A549 (cell line): ENCODE results near the gene PATL2. TPM values are rescaled to one million over a fixed set of nuclear protein-coding genes. Genes with fewer than 3 reads are reported as not detected.

ENCODE experiments used
- ATAC-seq, 2 experiments: fragments of 200-7000 bp in 1 of 2; fragments of >200 bp in 1 of 2; cut with Nextera tagmentation in 1 of 2; cut with Tn5 transposase in 1 of 2; 3 replicates each; pipeline versions ENCODE4 v1.8.0 to v1.9.1; 2018 to 2020; ENCODE audit warnings: mild to moderate bottlenecking in 1 of 2, moderate library complexity in 1 of 2
- CTCF ChIA-PET: fragments of 300-600 bp; sonication (Branson Sonifier 250); formaldehyde crosslinking; extraction: SDS; loops from one replicate; lab custom pipeline; 2021; ENCODE audit warnings: antibody characterized with exemption, inconsistent platforms; lab: Yijun Ruan, JAX
- POLR2A ChIA-PET: fragments of 350-600 bp; formaldehyde crosslinking; extraction: SDS; loops from one replicate; lab custom pipeline; 2021; ENCODE audit warnings: antibody characterized with exemption, inconsistent platforms; lab: Yijun Ruan, JAX
- DNase-seq, 2 experiments: peaks; one replicate each; pipeline versions ENCODE4 v3.0.0 to v3.0.0-alpha.2; 2011 to 2016; ENCODE audit warnings: low read depth in 1 of 2, low spot score in 1 of 2
- FAIRE-seq: peaks from 2 replicates; lab custom pipeline; 2011; peaks lifted over from hg19 to GRCh38; lab: Jason Lieb, UNC
- H3K27ac ChIP-seq, 2 experiments: fragments of >200 bp; sonication (Bioruptor Twin); formaldehyde crosslinking; 3 replicates each; pipeline ENCODE4 v1.5.1; 2016 to 2017
- H3K4me1 ChIP-seq: fragments of >200 bp; sonication (Bioruptor Twin); formaldehyde crosslinking; 3 replicates; pipeline ENCODE4 v1.6.1; 2016
- H3K4me2 ChIP-seq: fragments of >200 bp; sonication (Bioruptor Twin); formaldehyde crosslinking; 3 replicates; pipeline ENCODE4 v1.6.1; 2016
- H3K4me3 ChIP-seq: fragments of >200 bp; sonication (Bioruptor Twin); formaldehyde crosslinking; 3 replicates; pipeline ENCODE4 v1.5.1; 2016
- H3K9me3 ChIP-seq: fragments of >200 bp; sonication (Bioruptor Twin); formaldehyde crosslinking; 3 replicates; pipeline ENCODE4 v1.6.1; 2016
- BCL3 ChIP-seq: fragments of >200 bp; sonication (Bioruptor Twin); formaldehyde crosslinking; IDR thresholded peaks from 3 replicates; pipeline ENCODE4 v1.6.1; 2016
- CHD2 ChIP-seq: fragments of 150-350 bp; IDR thresholded peaks from 2 replicates; pipeline ENCODE4 v1.6.1; 2014; ENCODE audit warnings: low read length; ENCODE audit not compliant: partially characterized antibody
- CHD4 ChIP-seq: fragments of 200-600 bp; sonication (generic); IDR thresholded peaks from 2 replicates; pipeline ENCODE4 v1.6.1; 2016; ENCODE audit warnings: antibody characterized with exemption, mild to moderate bottlenecking, borderline replicate concordance
- EHF ChIP-seq: fragments of 250-450 bp; sonication (Bioruptor Pico); IDR thresholded peaks from 2 replicates; pipeline ENCODE4 v1.5.0; 2020; ENCODE audit warnings: mild to moderate bottlenecking
- ESRRA ChIP-seq: fragments of 150-350 bp; IDR thresholded peaks from 2 replicates; pipeline ENCODE4 v1.6.1; 2014; ENCODE audit warnings: mild to moderate bottlenecking, low read length, borderline replicate concordance
- FOSB ChIP-seq: fragments of 250-450 bp; sonication (Bioruptor Pico); IDR thresholded peaks from 2 replicates; pipeline ENCODE4 v1.5.0; 2020; ENCODE audit warnings: mild to moderate bottlenecking, moderate library complexity
- FOSL2 ChIP-seq, 2 experiments: fragments of 450-650 bp in 1 of 2; fragments of >200 bp in 1 of 2; sonication (Bioruptor Twin) in 1 of 2; formaldehyde crosslinking; IDR thresholded peaks; 2 replicates each; pipeline versions ENCODE4 v1.5.0 to v1.6.1; 2016 to 2020; ENCODE audit warnings: mild to moderate bottlenecking in 1 of 2, moderate library complexity in 1 of 2
- HDAC2 ChIP-seq: fragments of 200-600 bp; sonication (generic); IDR thresholded peaks from 2 replicates; pipeline ENCODE4 v1.6.1; 2016
- HMGXB4 ChIP-seq: fragments of 250-450 bp; sonication (Bioruptor Pico); IDR thresholded peaks from 2 replicates; pipeline ENCODE4 v1.5.0; 2021; ENCODE audit warnings: mild to moderate bottlenecking, moderate library complexity, borderline replicate concordance
- HOXA7 ChIP-seq: fragments of 250-450 bp; sonication (Bioruptor Pico); IDR thresholded peaks from 2 replicates; pipeline ENCODE4 v1.5.0; 2020; ENCODE audit warnings: mild to moderate bottlenecking, moderate library complexity
- HOXB5 ChIP-seq: fragments of 250-450 bp; sonication (Bioruptor Pico); IDR thresholded peaks from 2 replicates; pipeline ENCODE4 v1.5.0; 2020; ENCODE audit warnings: mild to moderate bottlenecking, moderate library complexity
- JUN ChIP-seq, 2 experiments: fragments of >200 bp; sonication (Bioruptor Twin); formaldehyde crosslinking; IDR thresholded peaks; 2 replicates in 1 of 2; 3 replicates in 1 of 2; pipeline ENCODE4 v1.6.1; 2016 to 2017
- JUNB ChIP-seq: fragments of >200 bp; sonication (Bioruptor Twin); formaldehyde crosslinking; IDR thresholded peaks from 2 replicates; pipeline ENCODE4 v1.6.1; 2016
- MAFK ChIP-seq: fragments of 450-650 bp; IDR thresholded peaks from 2 replicates; pipeline ENCODE4 v1.6.1; 2014; ENCODE audit not compliant: partially characterized antibody
- MAX ChIP-seq: IDR thresholded peaks from 2 replicates; pipeline ENCODE4 v1.6.1; 2012
- MAZ ChIP-seq: fragments of 150-350 bp; IDR thresholded peaks from 2 replicates; pipeline ENCODE4 v1.6.1; 2014; ENCODE audit warnings: antibody characterized with exemption, low read depth, low read length, borderline replicate concordance
- MYC ChIP-seq: IDR thresholded peaks from 2 replicates; pipeline ENCODE4 v1.6.1; 2012; ENCODE audit warnings: mild to moderate bottlenecking, inconsistent platforms, low read length, improper control_type of control experiment, borderline replicate concordance
- NR3C1 ChIP-seq: fragments of >200 bp; sonication (Bioruptor Twin); formaldehyde crosslinking; IDR thresholded peaks from 3 replicates; pipeline ENCODE4 v1.6.1; 2017
- PBX3 ChIP-seq: IDR thresholded peaks from 2 replicates; pipeline ENCODE4 v1.6.1; 2012
- PHF8 ChIP-seq: fragments of 200-600 bp; sonication (generic); IDR thresholded peaks from 2 replicates; pipeline ENCODE4 v1.6.1; 2016; ENCODE audit warnings: low read depth, mild to moderate bottlenecking, antibody characterized with exemption, moderate library complexity, borderline replicate concordance
- POLR2A ChIP-seq: IDR thresholded peaks from 2 replicates; pipeline ENCODE4 v1.6.1; 2012; ENCODE audit warnings: mild to moderate bottlenecking, low read length
- RARB ChIP-seq: fragments of 250-450 bp; sonication (Bioruptor Pico); IDR thresholded peaks from 2 replicates; pipeline ENCODE4 v1.8.0; 2021; ENCODE audit warnings: mild to moderate bottlenecking, moderate library complexity
- RFX5 ChIP-seq: fragments of 450-650 bp; IDR thresholded peaks from 2 replicates; pipeline ENCODE4 v1.7.1; 2014; ENCODE audit warnings: antibody characterized with exemption, mild to moderate bottlenecking, moderate library complexity
- TFCP2L1 ChIP-seq: fragments of 250-450 bp; sonication (Bioruptor Pico); IDR thresholded peaks from 2 replicates; pipeline ENCODE4 v1.5.0; 2021; ENCODE audit warnings: mild to moderate bottlenecking
- TP53 ChIP-seq: fragments of 250-450 bp; sonication (Bioruptor Pico); IDR thresholded peaks from 2 replicates; pipeline ENCODE4 v1.5.0; 2021; ENCODE audit warnings: mild to moderate bottlenecking, moderate library complexity
- ZC3H11A ChIP-seq: fragments of 450-650 bp; IDR thresholded peaks from 2 replicates; pipeline ENCODE4 v1.6.1; 2014; ENCODE audit warnings: antibody characterized with exemption, mild to moderate bottlenecking
- WGBS: methylation state at CpG from one replicate; pipeline ENCODE4 v1.1.6; 2017; ENCODE audit errors: missing lambda C conversion rate; 5-methylcytosine and 5-hydroxymethylcytosine counted together
- polyA plus RNA-seq, 4 experiments: library from polyadenylated mRNA; depleted of rRNA in 3 of 4; stranded (reverse); fragments of >200 nt; fragmentation: RNase III in 1 of 4; extraction: RNeasy Plus Mini Kit Qiagen cat#74134 plus additional on column Dnase treatment in 1 of 4; gene quantifications; 2 replicates in 3 of 4; 3 replicates in 1 of 4; pipeline ENCODE4 v1.2.3, GENCODE V29; 2011 to 2017

The PATL2 gene
- polyA plus RNA-seq, 2 of the 4 experiments (the other 2 are of a cell fraction): 0.12 to 0.26 TPM

GRCh38 chr15:44726568-44727484 is 15.7 kb upstream of the PATL2 start:
- peaks cover 33% of the 10 kb centered on the region for H3K4me1 ChIP-seq
- FAIRE-seq: no peak
- peak; percentile 35 to 78 for DNase-seq

GRCh38 chr15:44726136-44726535 is 15.0 kb upstream of the PATL2 start:
- Histone ChIP-seq H3K4me3 (no peak overlapping the region), H3K27ac (peak overlapping the region; percentile 83 to 93), H3K9me3 (no peaks in the 10 kb centered on the region), H3K4me2 (peak overlapping the region; percentile 71), H3K4me1 (peaks cover 33% of the 10 kb centered on the region)
- no peak for TF ChIP-seq RFX5
- no peak for TF ChIP-seq PBX3
- no peak for TF ChIP-seq HDAC2
- no peak for TF ChIP-seq MAX
- TF ChIP-seq ZC3H11A: no peak
- TF ChIP-seq HMGXB4 (CRISPR knock-in tag): no peak
- TF ChIP-seq HOXB5 (CRISPR knock-in tag): no peak
- no peak for TF ChIP-seq JUNB
- no peak for TF ChIP-seq MYC
- no peak for TF ChIP-seq MAZ
- TF ChIP-seq PHF8: no peak
- TF ChIP-seq MAFK: no peak
- no peak for TF ChIP-seq CHD2
- no peak for TF ChIP-seq EHF (CRISPR knock-in tag)
- TF ChIP-seq NR3C1: no peak
- no peak for DNase-seq
- no peak for FAIRE-seq
- WGBS: 79% methylated on average over 7 of the region's 7 CpGs
- no peak for ATAC-seq
- ChIA-PET CTCF (interaction anchor here (0.7 to 2.2 kb wide), 6 partner anchors 9 to 63 kb away, joined by 3 to 9 read pairs (median 4); partner anchors contain the start of genes SPG11 and TRIM69), POLR2A (interaction anchor here (1.2 to 3.7 kb wide), 4 partner anchors 10 to 63 kb away, joined by 3 to 81 read pairs (median 14); partner anchors contain the start of genes B2M, PATL2, SPG11 and TRIM69)

More at GRCh38 chr15:44726568-44727484, 15.7 kb upstream of the PATL2 start:
- ChIA-PET CTCF (interaction anchor here (0.6 to 2.2 kb wide), 8 partner anchors 9 to 477 kb away, joined by 3 to 9 read pairs (median 4); partner anchors contain the start of genes SPG11 and TRIM69), POLR2A (interaction anchor here (0.6 to 3.7 kb wide), 5 partner anchors 10 to 64 kb away, joined by 3 to 81 read pairs (median 11); partner anchors contain the start of genes B2M, PATL2, SPG11 and TRIM69)
- H3K27ac ChIP-seq: peak overlapping the region; percentile 83 to 93
- peak overlapping the region; percentile 71 for H3K4me2 ChIP-seq
- H3K4me3 ChIP-seq: no peak overlapping the region
- no peaks in the 10 kb centered on the region for H3K9me3 ChIP-seq
- TF ChIP-seq FOSL2 (IDR thresholded peaks at IDR 0.05): peak; percentile 23; the same call in 1 of the 2 replicates
- TF ChIP-seq FOSL2 (CRISPR knock-in tag; IDR thresholded peaks at IDR 0.05): peak; percentile 71
- TF ChIP-seq TFCP2L1: peak; percentile 89
- TF ChIP-seq HOXA7 (CRISPR knock-in tag): peak; percentile 93
- TF ChIP-seq ESRRA: no peak
- peak; percentile 41; the same call in 1 of the 2 replicates for TF ChIP-seq JUNB
- peak; percentile 82 for TF ChIP-seq MAFK
- TF ChIP-seq CHD4: no peak
- peak; percentile 82 to 91; a peak in 4 of 5 replicates for TF ChIP-seq JUN (IDR thresholded peaks at IDR 0.05)
- TF ChIP-seq POLR2A: peak; percentile 46
- peak; percentile 71; the same call in 1 of the 3 replicates for TF ChIP-seq BCL3
- TF ChIP-seq CHD2: no peak
- TF ChIP-seq FOSB (CRISPR knock-in tag): peak; percentile 97
- peak; percentile 66; the same call in 1 of the 2 replicates for TF ChIP-seq TP53
- peak; percentile 85 for TF ChIP-seq RARB
- 8% methylated on average over 5 of the region's 5 CpGs for WGBS
- peak; percentile 26 to 35; a peak in 4 of 6 replicates for ATAC-seq
